ENCODE data around the gene ARSJ. TPM values are rescaled to one million over a fixed set of nuclear protein-coding genes. Genes with fewer than 3 reads are reported as not detected.

Gene ARSJ
- total RNA-seq, 2 experiments from 2014 or later, result not detected

Other genes with a start within 250 kb of the ARSJ start
- 10 to 100 TPM; 30.7 to 31.1 TPM for gene CAMK2D, start 217.9 kb downstream of the ARSJ start, total RNA-seq

All from activated CD8-positive, alpha-beta T cell treated with anti-CD3 and anti-CD28 coated beads, Interleukin-2, amount 10 ng/mL, durations not matched to agents 7 days and 5 days (primary cell).